Thyroid gland (tissue), 4 donors: ENCODE results near the gene USF1. TPM values are rescaled to one million over a fixed set of nuclear protein-coding genes. Genes with fewer than 3 reads are reported as not detected.
A peak's percentile ranks its signal among the peaks of the same experiment; 100 is the strongest.
"Not testable (repeated sequence)": the region's sequence is repeated elsewhere in the genome, so short reads cannot be mapped to it uniquely, and the experiment has no call there.

Experiments
- DNase-seq, 2 donors: peaks; one replicate each; pipeline ENCODE4 v3.0.0-alpha.2; 2019
- H3K27ac ChIP-seq, 3 donors: fragments of 200-600 bp; sonication (generic); 1 replicate in 2 of 3; 2 replicates in 1 of 3; pipeline ENCODE4 v1.5.1; 2016 to 2019; ENCODE audit warnings: mild to moderate bottlenecking in 1 of 3, moderate library complexity in 1 of 3
- H3K27me3 ChIP-seq: fragments of 200-600 bp; sonication (generic); one replicate; pipeline ENCODE4 v1.5.1; 2019
- H3K36me3 ChIP-seq, 2 donors: fragments of 200-600 bp; sonication (generic); one replicate each; pipeline ENCODE4 v1.5.1; 2016 to 2019
- H3K4me1 ChIP-seq, 2 donors: fragments of 200-600 bp; sonication (generic); one replicate each; pipeline ENCODE4 v1.5.1; 2017 to 2019
- H3K4me3 ChIP-seq, 3 donors: fragments of 200-600 bp; sonication (generic); replicated peaks in 1 of 3; 1 replicate in 2 of 3; 2 replicates in 1 of 3; pipeline ENCODE4 v1.5.1; 2016; ENCODE audit warnings: mild to moderate bottlenecking in 1 of 3
- H3K9me3 ChIP-seq: fragments of 200-600 bp; sonication (generic); one replicate; pipeline ENCODE4 v1.5.1; 2017
- POLR2A ChIP-seq, 2 donors: fragments of 450-650 bp; IDR thresholded peaks; one replicate each; pipeline ENCODE4 v1.6.1; 2017; ENCODE audit warnings: antibody characterized with exemption in 2 of 2, mild to moderate bottlenecking in 2 of 2, moderate library complexity in 1 of 2
- WGBS, 2 donors: methylation state at CpG; one replicate each; pipeline ENCODE4 v1.1.5; 2017; 5-methylcytosine and 5-hydroxymethylcytosine counted together
- intact Hi-C: fragments of 100-400 bp; cut with DNase I; formaldehyde crosslinking; loops from one replicate; pipeline ENCODE4 v1.15.1; 2023
- small RNA-seq: library from RNA; depleted of rRNA; stranded (forward); fragments of <200 nt; gene quantifications from one replicate; pipeline ENCODE3, GENCODE V24; 2016
- total RNA-seq, 4 donors: library from RNA; depleted of rRNA; stranded (reverse); fragments of >200 nt; gene quantifications; one replicate each; pipeline ENCODE4 v1.2.3, GENCODE V29; 2016
- TF ChIP-seq, protein P1 (sequence below), 6 experiments: fragments of 200-600 bp in 3 of 6; fragments of 450-650 bp in 3 of 6; sonication (generic) in 3 of 6; IDR thresholded peaks; one replicate each; pipeline ENCODE4 v1.5.1; 2016 to 2019; ENCODE audit warnings: antibody characterized with exemption in 6 of 6, mild to moderate bottlenecking in 2 of 6, inconsistent platforms in 1 of 6, moderate library complexity in 1 of 6

The USF1 gene
- total RNA-seq, 4 donors from 2014 or later = 56.0 to 71.0 (median 70.3) TPM

DNA sequence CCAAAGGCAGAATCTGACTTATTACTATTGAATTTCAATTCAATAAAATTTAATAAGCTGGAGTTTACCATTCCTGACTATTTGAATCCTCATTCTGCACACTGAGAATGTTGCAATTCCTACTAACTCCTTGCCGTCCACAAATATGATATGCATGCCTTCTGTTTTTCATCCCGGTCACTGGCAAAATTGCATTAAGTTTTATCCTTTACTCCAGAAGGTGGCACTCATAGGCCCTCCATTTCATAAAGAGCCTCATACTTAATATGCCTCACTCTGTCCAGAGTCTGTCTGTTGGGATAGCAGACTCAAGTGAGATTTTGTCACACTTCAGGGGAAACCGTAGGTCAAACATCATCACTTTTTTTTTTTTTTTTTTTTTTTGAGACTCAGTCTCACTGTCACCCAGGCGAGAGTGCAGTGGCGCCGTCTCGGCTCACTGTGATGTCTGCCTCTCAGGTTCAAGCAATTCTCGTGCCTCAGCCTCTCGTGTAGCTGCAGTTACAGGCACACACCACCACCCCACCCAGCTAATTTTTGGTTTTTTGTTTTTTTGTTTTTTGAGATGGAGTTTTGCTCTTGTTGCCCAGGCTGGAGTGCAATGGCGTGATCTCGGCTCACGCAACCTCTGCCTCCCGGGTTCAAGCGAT is 52.1 kb downstream of the USF1 start:
- no peaks in the 10 kb centered on the region for H3K9me3 ChIP-seq
- WGBS, 2 donors = 79 to 81% methylated on average over 14 of the region's 14 CpGs
- no peak for DNase-seq
- TF ChIP-seq POLR2A (IDR thresholded peaks at IDR 0.05) = no peak
- TF ChIP-seq, protein P1, sequence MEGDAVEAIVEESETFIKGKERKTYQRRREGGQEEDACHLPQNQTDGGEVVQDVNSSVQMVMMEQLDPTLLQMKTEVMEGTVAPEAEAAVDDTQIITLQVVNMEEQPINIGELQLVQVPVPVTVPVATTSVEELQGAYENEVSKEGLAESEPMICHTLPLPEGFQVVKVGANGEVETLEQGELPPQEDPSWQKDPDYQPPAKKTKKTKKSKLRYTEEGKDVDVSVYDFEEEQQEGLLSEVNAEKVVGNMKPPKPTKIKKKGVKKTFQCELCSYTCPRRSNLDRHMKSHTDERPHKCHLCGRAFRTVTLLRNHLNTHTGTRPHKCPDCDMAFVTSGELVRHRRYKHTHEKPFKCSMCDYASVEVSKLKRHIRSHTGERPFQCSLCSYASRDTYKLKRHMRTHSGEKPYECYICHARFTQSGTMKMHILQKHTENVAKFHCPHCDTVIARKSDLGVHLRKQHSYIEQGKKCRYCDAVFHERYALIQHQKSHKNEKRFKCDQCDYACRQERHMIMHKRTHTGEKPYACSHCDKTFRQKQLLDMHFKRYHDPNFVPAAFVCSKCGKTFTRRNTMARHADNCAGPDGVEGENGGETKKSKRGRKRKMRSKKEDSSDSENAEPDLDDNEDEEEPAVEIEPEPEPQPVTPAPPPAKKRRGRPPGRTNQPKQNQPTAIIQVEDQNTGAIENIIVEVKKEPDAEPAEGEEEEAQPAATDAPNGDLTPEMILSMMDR (IDR thresholded peaks at IDR 0.05) = peak in 4 of 6 experiments; percentile 32 to 67 (median 48)
- peaks cover 0 to 5% of the 10 kb centered on the region in 2 donors for H3K36me3 ChIP-seq
- intact Hi-C loops = no loop called here
- H3K4me3 ChIP-seq = no peak overlapping the region
- H3K27me3 ChIP-seq = no peaks in the 10 kb centered on the region
- H3K27ac ChIP-seq = no peak overlapping the region
- peaks cover 0 to 9% of the 10 kb centered on the region in 2 donors for H3K4me1 ChIP-seq

DNA sequence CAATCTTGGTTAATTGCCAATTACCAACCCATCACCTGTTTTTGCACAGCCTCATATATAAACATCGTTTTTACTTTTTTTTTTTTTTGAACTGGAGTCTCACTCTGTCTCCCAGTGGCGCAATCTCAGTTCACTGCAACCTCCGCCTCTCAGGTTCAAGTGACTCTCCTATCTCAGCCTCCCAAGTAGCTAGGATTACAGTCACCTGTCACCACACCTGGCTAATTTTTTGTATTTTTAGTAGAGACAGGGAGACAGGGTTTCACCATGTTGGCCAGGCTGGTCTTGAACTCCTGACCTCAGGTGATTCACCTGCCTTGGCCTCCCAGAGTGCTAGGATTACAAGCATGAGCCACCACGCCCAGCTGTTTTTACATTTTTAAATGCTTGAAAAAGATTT is 53.7 kb downstream of the USF1 start:
- DNase-seq, H3K4me1 ChIP-seq, H3K36me3 ChIP-seq, H3K9me3 ChIP-seq, H3K27ac ChIP-seq, H3K4me3 ChIP-seq, intact Hi-C loops, H3K27me3 ChIP-seq: not testable (repeated sequence)
- 92 to 96% methylated on average over 4 of the region's 4 CpGs for WGBS, 2 donors

Small RNA genes lying within 50 kb of the gene (small RNA-seq; reads per million reads assigned to genes)
- gene AL591806.2 = not detected

Other genes starting within 250 kb of the USF1 start
- gene LY9, start 249.8 kb downstream of the USF1 start, total RNA-seq = 1 to 10 TPM in 1 of 4 donors, under 1 TPM in 3; 0.33 to 2.1 (median 0.63) TPM
- under 1 TPM in 1 of 4 donors, not detected in 3; 0.27 TPM for gene CD244, start 183.1 kb downstream of the USF1 start, total RNA-seq
- not detected for gene ITLN1, start 160.8 kb downstream of the USF1 start, total RNA-seq
- not detected for gene ITLN2, start 91.2 kb downstream of the USF1 start, total RNA-seq
- 100 to 1,000 TPM in 2 of 4 donors, 10 to 100 TPM in 2; 80.8 to 122 (median 98.3) TPM for gene F11R, start 24.8 kb downstream of the USF1 start, total RNA-seq
- 100 to 1,000 TPM; 256 to 466 (median 320) TPM for gene TSTD1, start 7.0 kb downstream of the USF1 start, total RNA-seq
- gene ARHGAP30, start 23.9 kb upstream of the USF1 start, total RNA-seq = 1 to 10 TPM; 1.4 to 3.5 (median 2.9) TPM
- under 1 TPM in 1 of 4 donors, not detected in 3; 0.27 TPM for gene NECTIN4, start 43.6 kb upstream of the USF1 start, total RNA-seq
- 10 to 100 TPM in 3 of 4 donors, 1 to 10 TPM in 1; 6.9 to 31.8 (median 19.2) TPM for gene KLHDC9, start 52.4 kb upstream of the USF1 start, total RNA-seq
- gene PFDN2, start 72.1 kb upstream of the USF1 start, total RNA-seq = 10 to 100 TPM; 23.8 to 58.2 (median 30.3) TPM
- 10 to 100 TPM; 36.4 to 50.4 (median 47.9) TPM for gene NIT1, start 72.1 kb upstream of the USF1 start, total RNA-seq
- gene DEDD, start 86.7 kb upstream of the USF1 start, total RNA-seq = 10 to 100 TPM; 27.5 to 34.6 (median 31.1) TPM
- gene UFC1, start 108.0 kb upstream of the USF1 start, total RNA-seq = 10 to 100 TPM; 37.6 to 90.4 (median 62.1) TPM
- 10 to 100 TPM; 21.2 to 27.6 (median 23.0) TPM for gene USP21, start 113.5 kb upstream of the USF1 start, total RNA-seq
- gene PPOX, start 120.4 kb upstream of the USF1 start, total RNA-seq = 10 to 100 TPM; 12.6 to 30.0 (median 21.8) TPM
- gene B4GALT3, start 131.5 kb upstream of the USF1 start, total RNA-seq = 10 to 100 TPM; 24.1 to 34.0 (median 29.2) TPM
- gene ADAMTS4, start 153.1 kb upstream of the USF1 start, total RNA-seq = 10 to 100 TPM in 1 of 4 donors, 1 to 10 TPM in 3; 4.6 to 24.4 (median 9.4) TPM
- gene NDUFS2, start 156.4 kb upstream of the USF1 start, total RNA-seq = 100 to 1,000 TPM in 2 of 4 donors, 10 to 100 TPM in 2; 75.4 to 122 (median 99.9) TPM
- 10 to 100 TPM; 16.3 to 70.9 (median 22.3) TPM for gene FCER1G, start 169.3 kb upstream of the USF1 start, total RNA-seq
- not detected for gene APOA2, start 177.7 kb upstream of the USF1 start, total RNA-seq
- 10 to 100 TPM in 1 of 4 donors, 1 to 10 TPM in 3; 7.0 to 12.4 (median 8.3) TPM for gene TOMM40L, start 180.1 kb upstream of the USF1 start, total RNA-seq
- not detected for gene NR1I3, start 192.2 kb upstream of the USF1 start, total RNA-seq
- under 1 TPM; 0.39 to 0.83 (median 0.61) TPM for gene PCP4L1, start 212.8 kb upstream of the USF1 start, total RNA-seq